ENCODE results near the gene EYA3.

Gene EYA3

GRCh38 chr1:27970401-27970800, 118.0 kb downstream of the EYA3 start:
- DNase-seq (ENCODE audit: low read depth in 2 of 2), result no peak

DNA sequence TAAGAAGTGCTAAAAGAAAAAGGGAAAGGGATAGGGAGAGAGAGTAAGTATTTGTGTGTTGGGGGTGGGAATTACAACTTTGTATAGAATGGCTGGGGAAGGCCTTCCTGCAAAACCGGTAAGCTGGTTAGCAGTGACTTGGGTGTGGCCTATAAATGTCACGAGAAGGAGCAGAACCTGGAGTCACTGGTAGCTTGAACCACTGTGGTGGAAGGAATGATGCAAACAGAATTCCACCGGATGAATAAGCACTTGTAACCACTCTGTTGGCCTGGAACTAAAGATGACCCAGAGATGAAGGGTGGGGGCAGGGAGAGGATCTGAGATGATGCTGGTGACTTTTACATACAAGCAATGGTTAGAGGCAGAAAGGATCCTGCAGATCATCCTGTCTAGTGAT, 119.7 kb downstream of the EYA3 start:
- no peak for DNase-seq (ENCODE audit: low read depth in 2 of 2)

DNA sequence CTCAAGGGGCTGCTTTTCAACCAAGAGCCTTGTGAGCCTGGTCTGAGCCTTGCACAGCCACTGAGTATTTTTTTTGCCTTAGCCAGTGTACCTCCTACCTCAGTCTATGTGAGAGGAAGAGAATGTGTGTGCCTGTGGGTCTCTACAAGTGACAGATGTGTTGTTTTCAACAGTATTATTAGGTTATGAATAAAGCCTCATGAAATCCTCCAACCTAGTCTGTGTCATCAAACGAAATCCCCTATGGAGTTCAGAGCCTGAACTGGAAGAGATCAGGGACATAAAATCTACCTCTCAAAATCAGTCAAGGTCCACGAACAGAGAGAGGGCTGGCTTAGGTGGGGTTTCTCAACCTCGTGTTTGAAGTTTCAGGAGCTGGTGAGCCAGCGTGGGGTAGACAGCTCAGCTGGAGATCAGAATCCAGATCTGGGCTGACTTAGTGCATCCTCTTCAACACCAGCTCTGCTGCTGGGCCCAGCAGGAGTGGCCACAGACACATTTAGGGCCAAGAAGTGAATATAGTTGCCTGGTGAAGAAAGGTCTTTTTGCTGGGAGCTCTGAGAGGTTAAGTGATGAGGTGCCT, 120.4 kb downstream of the EYA3 start:
- DNase-seq (ENCODE audit: low read depth in 2 of 2), result no peak

- DNase-seq (ENCODE audit: low read depth in 2 of 2), result no peak
Measured at GRCh38 chr1:27967106-27967883, 121.1 kb downstream of the EYA3 start.

GRCh38 chr1:27966402-27967105, 121.9 kb downstream of the EYA3 start:
- DNase-seq (ENCODE audit: low read depth in 2 of 2), result no peak

GRCh38 chr1:27963393-27963792, 125.0 kb downstream of the EYA3 start:
- DNase-seq (ENCODE audit: low read depth in 2 of 2), result no peak

DNA sequence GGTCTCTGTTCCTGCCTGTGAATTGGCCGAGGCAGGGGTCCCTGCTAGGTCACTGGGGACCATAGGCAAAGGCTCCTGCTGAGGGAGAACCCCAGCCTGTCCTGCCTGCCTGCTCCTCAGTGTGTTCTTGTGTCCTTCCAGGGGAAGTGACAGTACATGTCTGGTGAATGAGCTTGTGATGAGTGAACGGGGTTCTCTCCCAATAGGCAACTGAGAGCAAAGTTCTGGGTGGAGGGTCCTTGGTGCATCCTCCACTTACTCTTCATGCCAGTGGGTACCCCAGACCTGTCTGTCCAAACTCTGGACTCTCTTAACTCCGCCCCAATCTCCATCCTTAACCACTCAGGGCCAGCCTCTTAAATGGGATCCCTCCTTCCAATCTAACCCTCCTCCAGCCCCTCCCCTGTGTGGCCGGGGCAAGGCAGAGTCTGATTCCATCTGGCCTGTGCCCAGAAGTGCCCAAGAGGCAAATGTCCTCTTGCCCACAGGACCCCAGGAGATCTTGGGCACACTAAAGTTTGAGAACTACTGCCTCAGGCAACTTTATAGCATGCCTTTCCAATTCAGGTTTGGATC, 126.7 kb downstream of the EYA3 start:
- no peak for DNase-seq (ENCODE audit: low read depth in 2 of 2)

- no peak for DNase-seq (ENCODE audit: low read depth in 2 of 2)
Measured at GRCh38 chr1:27960762-27961645, 127.4 kb downstream of the EYA3 start.

DNA sequence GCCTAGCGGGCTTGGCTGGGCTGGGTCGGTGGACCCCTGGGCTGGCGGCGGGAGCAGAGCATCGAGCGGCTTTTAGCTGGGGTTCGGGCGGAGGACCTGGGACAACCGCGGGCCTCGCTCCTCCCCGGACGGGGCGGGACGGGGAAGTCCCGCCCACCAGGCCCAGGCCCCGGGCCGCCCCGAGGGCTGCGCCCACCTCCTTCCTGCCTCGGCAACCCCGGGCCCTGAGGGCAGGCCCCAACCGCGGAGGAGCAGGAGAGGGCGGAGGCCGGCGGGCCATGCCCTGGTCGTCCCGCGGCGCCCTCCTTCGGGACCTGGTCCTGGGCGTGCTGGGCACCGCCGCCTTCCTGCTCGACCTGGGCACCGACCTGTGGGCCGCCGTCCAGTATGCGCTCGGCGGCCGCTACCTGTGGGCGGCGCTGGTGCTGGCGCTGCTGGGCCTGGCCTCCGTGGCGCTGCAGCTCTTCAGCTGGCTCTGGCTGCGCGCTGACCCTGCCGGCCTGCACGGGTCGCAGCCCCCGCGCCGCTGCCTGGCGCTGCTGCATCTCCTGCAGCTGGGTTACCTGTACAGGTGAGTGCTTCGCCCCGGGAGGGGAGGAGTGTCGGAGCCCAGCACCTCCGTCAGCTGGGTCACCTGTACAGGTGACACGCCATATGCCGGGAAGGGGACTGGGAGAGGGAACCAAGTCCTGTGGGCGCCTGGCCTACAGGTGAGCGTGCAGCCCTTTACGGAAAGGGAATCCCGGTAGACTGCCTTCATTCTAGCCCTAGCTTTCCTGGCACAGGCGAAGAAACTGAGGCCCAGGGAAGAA, 128.4 kb downstream of the EYA3 start, which contains the start of gene XKR8:
TSS of gene XKR8 (plus strand) at position 182 of the 812 bp plus-strand sequence. CDS start at position 279, 97 bp downstream.
- peak; percentile 64 to 74 for DNase-seq (ENCODE audit: low read depth in 2 of 2)

- DNase-seq (ENCODE audit: low read depth in 2 of 2), result no peak
Measured at GRCh38 chr1:27958513-27958912, 129.9 kb downstream of the EYA3 start.

DNA sequence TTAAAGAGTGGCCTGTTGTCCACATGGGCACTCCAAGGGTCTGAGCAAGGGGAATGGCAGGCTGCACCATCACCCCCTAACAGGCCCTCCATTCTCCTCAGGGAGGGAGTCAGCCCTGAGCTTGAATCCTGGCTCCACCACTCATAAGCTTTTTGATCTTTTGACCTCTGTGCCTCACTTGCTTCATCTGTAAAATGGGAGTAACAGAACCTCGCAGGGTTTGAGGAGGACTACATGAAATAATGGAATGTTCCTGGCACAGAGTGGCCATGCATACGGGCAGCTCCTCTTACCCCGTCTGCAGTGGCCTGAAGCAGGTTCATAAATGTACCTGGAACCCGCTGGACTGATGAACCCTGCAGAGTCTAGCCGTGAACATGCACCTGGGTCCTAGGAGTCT, 130.8 kb downstream of the EYA3 start:
- DNase-seq (ENCODE audit: low read depth in 2 of 2), result no peak

- DNase-seq (ENCODE audit: low read depth in 2 of 2), result no peak
Measured at GRCh38 chr1:27956761-27957160, 131.6 kb downstream of the EYA3 start.

- DNase-seq (ENCODE audit: low read depth in 2 of 2), result no peak
Measured at GRCh38 chr1:27955076-27955475, 133.3 kb downstream of the EYA3 start.

- DNase-seq (ENCODE audit: low read depth in 2 of 2), result no peak
Measured at GRCh38 chr1:27954186-27954585, 134.2 kb downstream of the EYA3 start.

- no peak for DNase-seq (ENCODE audit: low read depth in 2 of 2)
Measured at GRCh38 chr1:27952147-27952546, 136.3 kb downstream of the EYA3 start.

GRCh38 chr1:27951396-27951795, 137.0 kb downstream of the EYA3 start:
- no peak for DNase-seq (ENCODE audit: low read depth in 2 of 2)

- no peak for DNase-seq (ENCODE audit: low read depth in 2 of 2)
Measured at GRCh38 chr1:27949027-27949426, 139.4 kb downstream of the EYA3 start.

- DNase-seq (ENCODE audit: low read depth in 2 of 2), result no peak
Measured at GRCh38 chr1:27945020-27945419, 143.4 kb downstream of the EYA3 start.

DNA sequence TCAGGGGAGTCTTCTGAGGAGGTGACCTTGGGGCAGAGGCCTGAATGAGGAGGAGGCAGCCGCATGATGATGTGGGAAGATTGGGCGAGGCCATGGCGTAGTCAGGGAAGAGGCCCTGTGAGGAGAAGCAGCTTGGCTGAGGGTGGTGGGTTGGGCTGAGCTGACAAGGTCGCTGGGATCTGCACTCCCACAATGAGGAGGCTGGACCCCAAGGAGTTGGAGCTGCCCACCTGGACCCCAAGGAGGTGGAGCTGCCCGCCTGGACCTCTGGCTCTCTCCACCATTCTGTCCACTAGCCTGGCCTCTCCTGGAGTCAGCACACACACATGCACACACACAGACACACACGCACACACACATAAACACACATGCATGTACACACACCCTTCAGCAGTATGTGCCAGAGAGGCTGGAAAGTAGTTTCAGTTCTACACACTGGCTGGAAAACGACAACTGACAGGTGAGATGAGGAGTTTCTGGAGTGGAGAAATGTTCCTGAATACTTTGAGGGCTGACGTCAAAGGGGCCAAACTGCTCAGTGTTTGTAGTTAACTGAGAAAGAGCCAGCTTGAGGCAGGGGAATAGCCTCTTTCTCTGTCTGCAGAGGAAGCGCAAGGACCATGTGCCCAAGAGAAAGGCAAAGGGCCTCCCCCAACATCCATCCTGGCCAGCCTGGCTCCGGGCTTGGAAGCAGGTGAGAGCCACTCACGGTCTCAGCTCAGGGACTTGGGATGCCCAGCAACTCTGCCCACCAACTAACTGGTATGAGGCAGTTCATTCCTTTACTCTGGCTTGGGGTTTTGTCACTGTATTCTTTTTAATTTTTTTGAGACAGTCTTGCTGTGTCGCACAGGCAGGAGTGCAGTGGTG, 146.5 kb downstream of the EYA3 start:
- DNase-seq (ENCODE audit: low read depth in 2 of 2), result no peak

All from stimulated activated CD8-positive, alpha-beta memory T cell treated with anti-CD3 and anti-CD28 coated beads, Interleukin-2, amount 100 ng/mL, for 1 hour (primary cell).